PFSK-1 (cell line): Measurements from ENCODE around the gene PPM1K.

Experiments
- FOXP2 ChIP-seq: optimal IDR thresholded peaks from 2 replicates; pipeline ENCODE3; 2011; ENCODE audit warnings: borderline replicate concordance, control low read depth, inconsistent platforms; ENCODE audit not compliant: insufficient read depth; ENCODE audit errors: extremely low read length, extremely low read depth
- POLR2AphosphoS5 ChIP-seq: IDR thresholded peaks from 2 replicates; pipeline ENCODE4 v1.6.1; 2012; ENCODE audit warnings: low read depth, mild to moderate bottlenecking, control low read depth, low read length, moderate library complexity
- REST ChIP-seq, 2 experiments: IDR thresholded peaks; 2 replicates each; pipeline versions ENCODE4 v1.6.1 to v1.8.0; 2011 to 2012; ENCODE audit warnings: low read depth in 2 of 2, low read length in 2 of 2, control low read depth in 1 of 2, inconsistent platforms in 1 of 2, mild to moderate bottlenecking in 1 of 2, moderate library complexity in 1 of 2; ENCODE audit not compliant: insufficient read depth in 1 of 2
- SIN3A ChIP-seq: IDR thresholded peaks from 2 replicates; pipeline ENCODE4 v1.6.1; 2012; ENCODE audit warnings: mild to moderate bottlenecking, low read length, moderate library complexity, borderline replicate concordance; ENCODE audit not compliant: insufficient read depth
- TAF1 ChIP-seq: IDR thresholded peaks from 2 replicates; pipeline ENCODE4 v1.6.1; 2012; ENCODE audit warnings: low read length, control low read depth, borderline replicate concordance; ENCODE audit not compliant: insufficient read depth

DNA sequence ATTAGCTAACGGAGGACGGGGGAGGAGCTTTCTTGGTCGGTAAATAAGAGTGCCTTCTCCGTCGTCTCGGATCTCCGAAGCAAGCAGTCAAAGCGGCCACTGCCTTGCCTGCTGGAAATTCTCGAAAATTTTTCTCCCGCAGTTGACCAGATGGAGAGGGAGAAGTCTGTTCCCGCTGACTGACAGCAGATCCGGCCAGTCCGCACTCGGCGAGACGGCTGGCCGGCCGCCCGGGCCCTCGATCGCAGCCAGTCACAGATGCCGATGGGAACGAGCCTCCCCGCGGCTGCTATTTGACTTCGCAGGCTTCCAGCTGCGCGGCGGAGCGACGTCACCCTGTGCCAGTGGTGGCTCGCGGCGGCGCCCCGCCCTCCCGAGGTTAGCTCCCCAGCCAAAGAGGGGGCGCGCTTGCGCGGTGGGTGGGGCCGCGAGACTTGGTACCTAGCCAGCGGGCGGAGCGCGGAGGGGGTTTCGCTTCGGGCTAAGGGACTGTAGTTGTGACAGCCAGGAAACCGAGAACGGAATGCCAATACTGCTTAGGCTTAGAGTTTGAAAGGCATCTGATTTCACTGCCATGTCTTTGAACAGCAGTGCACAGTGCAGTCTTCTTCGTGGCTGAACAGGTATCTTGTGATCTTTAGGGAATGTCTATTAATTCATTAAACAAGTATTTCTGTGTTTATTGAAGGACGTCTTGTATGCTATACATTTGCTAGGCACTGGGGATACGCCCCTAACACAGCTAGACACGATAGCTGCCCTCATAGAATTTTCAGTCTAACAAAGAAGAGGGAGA, at the start of gene PPM1K:
- TF ChIP-seq REST (IDR thresholded peaks at IDR 0.05; ENCODE audit: insufficient read depth in 1 of 2, low read depth in 2 of 2, low read length in 2 of 2) (no peak), POLR2AphosphoS5 (no peak), TAF1 (no peak), SIN3A (no peak), FOXP2 (peak; percentile 15)
